Upper lobe of right lung (tissue), 1 donor: Measurements from ENCODE around the gene VWF. TPM values are rescaled to one million over a fixed set of nuclear protein-coding genes. Genes with fewer than 3 reads are reported as not detected.
A peak's percentile ranks its signal among the peaks of the same experiment; 100 is the strongest.

Experiments
- ATAC-seq: fragments of 200-7000 bp; cut with Tn5 transposase; one replicate; pipeline ENCODE4 v1.9.1; 2020; ENCODE audit warnings: mild to moderate bottlenecking, moderate library complexity
- DNase-seq: peaks from one replicate; pipeline ENCODE4 v3.0.0-alpha.2; 2020
- H3K27ac ChIP-seq: fragments of 200-600 bp; one replicate; pipeline ENCODE4 v1.8.0; 2022
- H3K27me3 ChIP-seq: fragments of 200-600 bp; one replicate; pipeline ENCODE4 v1.8.0; 2022; ENCODE audit warnings: mild to moderate bottlenecking
- H3K36me3 ChIP-seq: fragments of 200-600 bp; one replicate; pipeline ENCODE4 v1.8.0; 2022
- H3K4me1 ChIP-seq: fragments of 200-600 bp; one replicate; pipeline ENCODE4 v1.8.0; 2022
- H3K4me3 ChIP-seq: fragments of 200-600 bp; one replicate; pipeline ENCODE4 v1.8.0; 2022; ENCODE audit warnings: mild to moderate bottlenecking
- H3K9me3 ChIP-seq: fragments of 200-600 bp; one replicate; pipeline ENCODE4 v1.8.0; 2022
- intact Hi-C: fragments of 100-400 bp; cut with DNase I; formaldehyde crosslinking; loops from one replicate; pipeline ENCODE4 v1.11.0; 2022
- total RNA-seq: library from RNA; stranded (reverse); fragmentation: NEBNext Ultra II Directional; extraction: Animal tissue kit (Norgen Biotek cat#: 25700); gene quantifications from one replicate; pipeline ENCODE4 v1.2.1, GENCODE V29; 2021
- TF ChIP-seq, protein P1 (sequence below): fragments of 200-600 bp; IDR thresholded peaks from one replicate; pipeline ENCODE4 v1.8.0; 2022; ENCODE audit warnings: antibody characterized with exemption
- donor health status: DM: no; HTN: yes; CAD: no; lungs with severe emphysema.

VWF gene
- total RNA-seq, 1 donor from 2014 or later: 729 TPM

DNA sequence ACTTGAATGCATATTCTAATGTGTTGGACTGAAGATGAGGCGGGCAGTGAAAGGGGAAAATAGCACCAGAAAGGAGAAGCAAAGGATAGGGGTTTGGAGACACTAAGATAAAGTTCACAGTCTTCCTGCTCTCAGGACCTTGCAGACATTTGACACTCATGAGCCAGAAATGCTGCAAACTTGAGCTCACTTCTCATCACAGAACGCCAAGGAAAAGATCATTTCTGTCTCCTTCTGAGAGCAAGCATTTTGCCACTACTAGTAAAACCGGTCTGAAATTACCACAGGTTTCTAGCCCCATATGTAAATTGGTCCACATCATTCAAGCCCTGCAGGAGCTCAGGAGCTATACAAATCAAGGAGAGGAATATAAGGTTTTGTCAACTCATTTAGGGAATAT lies 134.8 kb downstream of the VWF start:
- H3K4me1 ChIP-seq: no peaks in the 10 kb centered on the region
- H3K36me3 ChIP-seq: peaks cover 7% of the 10 kb centered on the region
- H3K27me3 ChIP-seq: no peaks in the 10 kb centered on the region
- TF ChIP-seq, protein P1, sequence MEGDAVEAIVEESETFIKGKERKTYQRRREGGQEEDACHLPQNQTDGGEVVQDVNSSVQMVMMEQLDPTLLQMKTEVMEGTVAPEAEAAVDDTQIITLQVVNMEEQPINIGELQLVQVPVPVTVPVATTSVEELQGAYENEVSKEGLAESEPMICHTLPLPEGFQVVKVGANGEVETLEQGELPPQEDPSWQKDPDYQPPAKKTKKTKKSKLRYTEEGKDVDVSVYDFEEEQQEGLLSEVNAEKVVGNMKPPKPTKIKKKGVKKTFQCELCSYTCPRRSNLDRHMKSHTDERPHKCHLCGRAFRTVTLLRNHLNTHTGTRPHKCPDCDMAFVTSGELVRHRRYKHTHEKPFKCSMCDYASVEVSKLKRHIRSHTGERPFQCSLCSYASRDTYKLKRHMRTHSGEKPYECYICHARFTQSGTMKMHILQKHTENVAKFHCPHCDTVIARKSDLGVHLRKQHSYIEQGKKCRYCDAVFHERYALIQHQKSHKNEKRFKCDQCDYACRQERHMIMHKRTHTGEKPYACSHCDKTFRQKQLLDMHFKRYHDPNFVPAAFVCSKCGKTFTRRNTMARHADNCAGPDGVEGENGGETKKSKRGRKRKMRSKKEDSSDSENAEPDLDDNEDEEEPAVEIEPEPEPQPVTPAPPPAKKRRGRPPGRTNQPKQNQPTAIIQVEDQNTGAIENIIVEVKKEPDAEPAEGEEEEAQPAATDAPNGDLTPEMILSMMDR: no peak
- no peak overlapping the region for H3K4me3 ChIP-seq
- DNase-seq (no peak), ATAC-seq (no peak)
- H3K9me3 ChIP-seq: no peaks in the 10 kb centered on the region
- H3K27ac ChIP-seq: no peak overlapping the region
- intact Hi-C loops: no loop called here

DNA sequence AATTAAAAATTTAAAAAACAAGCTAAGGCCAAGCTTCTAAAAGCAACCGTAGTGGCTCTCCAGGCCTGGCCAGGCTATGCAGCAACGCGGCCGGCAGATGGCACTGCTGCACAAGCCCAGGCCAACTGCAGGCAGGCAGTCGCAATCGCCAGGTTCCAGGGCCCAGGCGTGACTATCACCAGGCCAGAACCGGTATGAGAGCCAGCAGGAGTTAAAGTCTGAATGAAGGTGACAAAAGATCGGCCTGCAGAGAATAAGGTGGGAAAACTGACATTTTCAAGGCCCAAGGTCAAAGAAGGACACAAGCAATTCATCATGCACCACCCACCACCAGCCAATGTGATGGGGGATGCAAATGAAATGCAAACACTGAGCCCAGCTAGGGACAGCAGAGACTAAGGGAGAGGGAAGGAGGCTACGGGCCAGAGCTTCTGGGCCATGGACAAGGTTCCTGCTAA lies 135.8 kb downstream of the VWF start:
- H3K36me3 ChIP-seq: peaks cover 7% of the 10 kb centered on the region
- DNase-seq (peak; percentile 89), ATAC-seq (peak; percentile 97)
- H3K4me1 ChIP-seq: no peaks in the 10 kb centered on the region
- H3K27ac ChIP-seq: no peak overlapping the region
- no peaks in the 10 kb centered on the region for H3K27me3 ChIP-seq
- intact Hi-C loops: no loop called here
- H3K9me3 ChIP-seq: no peaks in the 10 kb centered on the region
- TF ChIP-seq, protein P1: peak; percentile 98
- H3K4me3 ChIP-seq: no peak overlapping the region

DNA sequence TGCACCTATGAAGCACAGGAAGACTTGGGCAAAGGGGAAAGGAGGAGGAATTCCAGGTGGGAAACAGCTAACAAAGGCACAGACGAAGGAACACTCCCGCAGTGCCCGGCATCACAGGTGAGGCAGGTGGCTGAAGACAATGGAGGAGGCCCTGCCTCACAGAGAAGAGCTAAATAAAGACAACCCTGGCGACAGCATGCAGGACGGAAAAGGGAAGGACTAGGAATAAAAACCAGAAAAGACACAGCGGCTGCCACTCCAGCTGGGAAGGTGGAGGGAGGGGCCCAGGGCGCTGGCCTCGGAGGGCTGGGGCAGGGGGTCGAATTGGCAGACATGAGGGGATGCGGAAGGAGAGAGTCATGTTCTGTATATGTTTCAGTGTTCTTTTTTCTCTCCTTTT lies 136.4 kb downstream of the VWF start:
- intact Hi-C loops: no loop called here
- DNase-seq: no peak
- no peaks in the 10 kb centered on the region for H3K9me3 ChIP-seq
- H3K27ac ChIP-seq: no peak overlapping the region
- ATAC-seq: no peak
- TF ChIP-seq, protein P1: no peak
- H3K4me1 ChIP-seq: no peaks in the 10 kb centered on the region
- no peaks in the 10 kb centered on the region for H3K27me3 ChIP-seq
- H3K4me3 ChIP-seq: no peak overlapping the region
- H3K36me3 ChIP-seq: peaks cover 7% of the 10 kb centered on the region

DNA sequence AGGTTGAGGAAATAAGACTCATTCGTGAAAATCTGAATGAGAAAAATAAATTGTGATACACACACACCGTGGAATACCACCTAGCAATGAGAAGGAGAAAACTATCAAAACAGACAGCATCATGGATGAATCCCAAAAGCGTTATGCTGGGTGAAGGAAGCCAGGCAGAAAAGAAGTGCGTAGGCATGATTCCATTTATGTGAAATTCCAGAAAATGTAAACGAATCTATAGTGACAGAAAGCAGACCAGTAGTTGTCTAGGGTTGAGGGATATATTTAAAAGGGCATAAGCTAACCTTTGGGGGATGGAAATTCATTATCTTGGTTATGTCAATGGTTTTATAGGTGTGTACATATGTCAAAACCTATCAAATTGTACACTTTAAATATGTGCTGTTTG lies 136.9 kb downstream of the VWF start:
- no peaks in the 10 kb centered on the region for H3K9me3 ChIP-seq
- ATAC-seq (no peak), DNase-seq (no peak)
- H3K27me3 ChIP-seq: no peaks in the 10 kb centered on the region
- H3K4me3 ChIP-seq: no peak overlapping the region
- intact Hi-C loops: no loop called here
- no peaks in the 10 kb centered on the region for H3K4me1 ChIP-seq
- H3K36me3 ChIP-seq: peaks cover 7% of the 10 kb centered on the region
- TF ChIP-seq, protein P1: no peak
- no peak overlapping the region for H3K27ac ChIP-seq

DNA sequence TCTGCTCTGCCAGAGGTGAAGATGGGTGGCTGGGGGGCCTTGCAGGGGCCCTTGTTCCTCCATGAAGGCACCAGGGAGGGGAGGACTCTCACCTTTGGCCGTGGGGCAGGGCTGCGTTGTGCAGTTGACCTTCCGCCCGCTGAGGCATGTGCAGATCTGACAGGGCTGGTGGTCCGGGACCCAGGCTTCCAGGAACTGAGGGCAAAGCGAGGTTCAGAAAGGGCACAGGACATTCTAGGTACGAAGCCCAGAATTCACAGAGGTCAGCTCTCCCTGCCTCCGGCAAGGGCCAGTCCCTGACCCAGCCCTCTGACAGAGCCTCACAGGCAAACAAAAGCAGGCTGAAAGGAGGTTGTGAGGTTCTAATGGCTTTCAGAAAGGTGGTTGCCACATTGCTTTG lies 139.0 kb downstream of the VWF start:
- no peaks in the 10 kb centered on the region for H3K9me3 ChIP-seq
- H3K27me3 ChIP-seq: no peaks in the 10 kb centered on the region
- no peaks in the 10 kb centered on the region for H3K4me1 ChIP-seq
- DNase-seq (no peak), ATAC-seq (no peak)
- peaks cover 5% of the 10 kb centered on the region for H3K36me3 ChIP-seq
- no peak overlapping the region for H3K27ac ChIP-seq
- no peak overlapping the region for H3K4me3 ChIP-seq
- intact Hi-C loops: no loop called here
- TF ChIP-seq, protein P1: no peak

DNA sequence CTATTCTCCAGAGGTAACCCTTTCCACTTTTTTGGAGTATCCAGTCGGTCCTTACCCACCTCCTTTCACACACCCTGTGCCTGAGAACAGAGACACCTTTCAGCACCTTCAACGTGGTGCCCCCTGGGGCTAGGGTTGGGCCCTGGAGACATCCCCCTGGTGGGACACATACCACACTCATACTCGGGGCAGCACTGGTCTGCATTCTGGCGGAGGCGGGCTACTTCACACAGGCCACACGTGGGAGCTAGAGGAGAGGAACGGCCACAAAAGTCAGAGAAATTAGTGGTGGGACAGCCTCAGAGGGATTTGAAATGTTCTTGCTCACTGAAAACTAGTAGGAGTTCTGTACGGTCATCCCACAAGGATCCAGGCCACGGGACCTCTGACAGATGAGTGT lies 139.6 kb downstream of the VWF start:
- DNase-seq: no peak
- intact Hi-C loops: no loop called here
- no peak for ATAC-seq
- Histone ChIP-seq H3K9me3 (no peaks in the 10 kb centered on the region), H3K4me1 (no peaks in the 10 kb centered on the region), H3K27me3 (no peaks in the 10 kb centered on the region), H3K4me3 (no peak overlapping the region), H3K27ac (no peak overlapping the region), H3K36me3 (peaks cover 5% of the 10 kb centered on the region)
- TF ChIP-seq, protein P1: no peak
